ENCODE data around the gene SPEG. TPM values are rescaled to one million over a fixed set of nuclear protein-coding genes. Genes with fewer than 3 reads are reported as not detected.

Gene SPEG
- total RNA-seq, 1 experiment from 2014 or later, result 56.6 TPM

GRCh38 chr2:219421323-219421722, 13.3 kb upstream of the SPEG start:
- H3K4me1 ChIP-seq (ENCODE audit: control insufficient read depth in 1 of 2, insufficient read depth in 2 of 2, low read length in 2 of 2), result peaks cover 0 to 13% of the 10 kb centered on the region in 2 experiments; a peak in 2 of 4 replicates
- H3K4me2 ChIP-seq (ENCODE audit: low read length), result no peak overlapping the region
- H3K4me3 ChIP-seq (replicated peaks in 1 of 2; ENCODE audit: low read depth in 1 of 2, low read length in 2 of 2), result no peak overlapping the region
- no peaks in the 10 kb centered on the region for H3K9me2 ChIP-seq (ENCODE audit: insufficient read depth)
- DNase-seq (ENCODE audit: low read depth, low spot score) (no peak), ATAC-seq (no peak)
- TF ChIP-seq POLR2A (IDR thresholded peaks at IDR 0.05; ENCODE audit: borderline replicate concordance, extremely low read depth, insufficient read depth, insufficient read length) (no peak), ZNF274 (IDR thresholded peaks at IDR 0.05; ENCODE audit: low read depth, low read length) (no peak), CTCF (IDR thresholded peaks at IDR 0.05 in 2 of 3, conservative IDR thresholded peaks at IDR 0.05 in 1 of 3; ENCODE audit: borderline replicate concordance in 1 of 3, insufficient read depth in 1 of 3, low read depth in 2 of 3, low read length in 2 of 3) (no peak), CBX3 (IDR thresholded peaks at IDR 0.05; ENCODE audit: low read depth) (no peak), EGR1 (IDR thresholded peaks at IDR 0.05; ENCODE audit: low read depth) (no peak), YY1 (IDR thresholded peaks at IDR 0.05; ENCODE audit: extremely low read depth, insufficient replicate concordance, low read depth, low read length) (no peak), RAD21 (IDR thresholded peaks at IDR 0.05; ENCODE audit: low read depth) (no peak), ATF3 (IDR thresholded peaks at IDR 0.05) (no peak), REST (IDR thresholded peaks at IDR 0.05; ENCODE audit: low read depth) (no peak), SP1 (IDR thresholded peaks at IDR 0.05; ENCODE audit: low read depth) (no peak), ELF1 (IDR thresholded peaks at IDR 0.05; ENCODE audit: borderline replicate concordance, low read depth) (no peak), SIN3A (IDR thresholded peaks at IDR 0.05; ENCODE audit: low read depth) (no peak), EZH2phosphoT487 (IDR thresholded peaks at IDR 0.05; ENCODE audit: borderline replicate concordance) (no peak), EZH2 (IDR thresholded peaks at IDR 0.05) (no peak), JUND (IDR thresholded peaks at IDR 0.05) (no peak), ZFX (IDR thresholded peaks at IDR 0.05) (no peak), POLR2AphosphoS5 (IDR thresholded peaks at IDR 0.05; ENCODE audit: low read depth, low read length) (no peak), ZBTB33 (IDR thresholded peaks at IDR 0.05; ENCODE audit: extremely low read depth, insufficient replicate concordance, low read length) (no peak), FOSL1 (IDR thresholded peaks at IDR 0.05; ENCODE audit: low read depth) (no peak), CEBPB (IDR thresholded peaks at IDR 0.05; ENCODE audit: low read depth) (no peak)
- RAD21 ChIA-PET (ENCODE audit: low non-redundant PET in 1 of 2, low total read pairs in 2 of 2, uncharacterized antibody in 2 of 2, unreplicated experiment in 2 of 2), result no interaction called here
- no TSS peak for BruUV-seq (replicated peaks)
- no peak overlapping the region for H3K9ac ChIP-seq (ENCODE audit: low read length)
- CTCF ChIA-PET, result no interaction called here
- no peaks in the 10 kb centered on the region for H3K27me3 ChIP-seq (ENCODE audit: insufficient read depth, low read length)
- no peaks in the 10 kb centered on the region for H3K36me3 ChIP-seq (ENCODE audit: control insufficient read depth in 1 of 2, insufficient read depth in 2 of 2, low read length in 2 of 2)
- H3K9me3 ChIP-seq (ENCODE audit: control insufficient read depth in 1 of 2, insufficient read depth in 1 of 2, low read depth in 1 of 2, low read length in 2 of 2), result no peaks in the 10 kb centered on the region
- H2AFZ ChIP-seq (ENCODE audit: low read depth, low read length, poor library complexity, severe bottlenecking), result no peak overlapping the region
- POLR2A ChIA-PET, result no interaction called here
- no peaks in the 10 kb centered on the region for H4K20me1 ChIP-seq (ENCODE audit: insufficient read depth)
- no peaks in the 10 kb centered on the region for H3K79me2 ChIP-seq (ENCODE audit: insufficient read depth, low read length)
- H3K27ac ChIP-seq (ENCODE audit: low read depth, low read length), result no peak overlapping the region
- intact Hi-C loops (cut with micrococcal nuclease), result no loop called here
